Right renal cortex interstitium (tissue), 3 donors: ENCODE measurements around the gene CD248. TPM values are rescaled to one million over a fixed set of nuclear protein-coding genes. Genes with fewer than 3 reads are reported as not detected.

ENCODE experiments used
- DNase-seq, 3 donors: peaks; one replicate each; pipeline ENCODE4 v3.0.0-alpha.2; 2013; ENCODE audit warnings: low read depth in 3 of 3, low spot score in 2 of 3
- polyA plus RNA-seq, 3 donors: library from polyadenylated mRNA; unstranded; fragments of 120-200 nt; gene quantifications; one replicate each; pipeline ENCODE4 v1.2.1, GENCODE V29; 2013; ENCODE audit not compliant: insufficient read length in 3 of 3

Gene CD248
- polyA plus RNA-seq, 3 donors: 54.0 to 61.4 (median 56.2) TPM

GRCh38 chr11:66291706-66292542 is 24.9 kb downstream of the CD248 start, which contains the start of gene TMEM151A:
TSS of gene TMEM151A (plus strand) at chr11:66291894. CDS start at chr11:66292014, 120 bp downstream.
- DNase-seq: no peak

GRCh38 chr11:66291303-66291705 is 25.5 kb downstream of the CD248 start:
- no peak for DNase-seq

DNA sequence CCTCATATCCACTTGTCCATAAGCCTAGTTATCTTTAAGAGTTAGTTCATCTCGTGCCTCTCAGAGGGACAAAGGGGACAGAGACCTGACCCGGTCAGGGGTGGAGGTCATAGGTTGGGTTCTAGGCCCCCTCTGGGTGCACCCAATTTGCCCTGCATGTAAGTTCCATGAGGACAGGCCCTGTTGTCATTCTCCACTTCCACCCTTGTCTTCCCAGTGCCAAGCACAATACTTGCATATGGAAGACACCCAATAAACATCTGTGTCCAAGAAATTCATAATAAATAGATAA is 26.6 kb downstream of the CD248 start:
- no peak for DNase-seq

- peak; percentile 72 to 80 (median 73) for DNase-seq
Measured at GRCh38 chr11:66289548-66290329, 27.1 kb downstream of the CD248 start.

GRCh38 chr11:66288671-66289547 is 27.9 kb downstream of the CD248 start, which contains the start of gene YIF1A:
TSS of gene YIF1A (minus strand) at chr11:66289143. CDS start at chr11:66288985, 158 bp downstream.
- peak; percentile 92 to 98 (median 95) for DNase-seq

DNA sequence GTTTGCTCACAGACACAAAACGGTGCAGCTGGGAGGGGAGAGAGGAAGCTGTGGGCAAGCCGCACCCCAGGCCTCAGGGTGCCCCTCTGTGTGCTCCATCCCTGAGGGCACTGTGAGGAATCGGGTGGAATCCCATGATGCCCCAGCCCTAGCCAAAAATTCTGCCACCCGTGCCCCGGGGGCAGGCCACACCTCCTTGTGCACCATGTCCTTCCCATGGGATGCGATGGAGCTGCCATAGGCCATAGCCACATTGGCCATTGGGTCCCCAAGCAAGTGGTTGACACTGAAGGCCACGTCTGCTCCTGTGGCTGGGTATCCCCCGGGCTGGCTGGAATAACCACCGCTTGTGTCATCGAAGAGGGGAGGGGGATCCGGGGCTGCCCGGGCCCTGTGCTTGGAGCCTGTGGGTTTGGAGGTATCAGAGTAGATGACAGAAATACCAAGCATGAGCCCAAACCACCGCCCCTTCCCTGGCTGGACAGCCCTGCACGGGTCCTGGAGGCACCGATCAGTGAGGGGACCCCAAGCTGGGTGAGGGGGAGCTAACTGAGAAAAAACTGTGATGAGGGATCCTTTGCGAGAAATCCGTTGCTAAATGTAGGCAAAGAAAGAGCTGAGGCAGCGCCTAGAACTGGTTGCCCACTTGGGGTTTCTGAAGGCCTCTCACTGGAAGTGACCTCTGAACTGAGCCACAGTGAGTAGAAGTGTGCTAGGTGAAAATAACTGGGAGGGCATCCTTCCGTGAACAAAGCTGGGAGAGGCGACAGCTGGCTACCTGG is 28.8 kb downstream of the CD248 start:
- no peak for DNase-seq

GRCh38 chr11:66287211-66287888 is 29.5 kb downstream of the CD248 start:
- DNase-seq: no peak

DNA sequence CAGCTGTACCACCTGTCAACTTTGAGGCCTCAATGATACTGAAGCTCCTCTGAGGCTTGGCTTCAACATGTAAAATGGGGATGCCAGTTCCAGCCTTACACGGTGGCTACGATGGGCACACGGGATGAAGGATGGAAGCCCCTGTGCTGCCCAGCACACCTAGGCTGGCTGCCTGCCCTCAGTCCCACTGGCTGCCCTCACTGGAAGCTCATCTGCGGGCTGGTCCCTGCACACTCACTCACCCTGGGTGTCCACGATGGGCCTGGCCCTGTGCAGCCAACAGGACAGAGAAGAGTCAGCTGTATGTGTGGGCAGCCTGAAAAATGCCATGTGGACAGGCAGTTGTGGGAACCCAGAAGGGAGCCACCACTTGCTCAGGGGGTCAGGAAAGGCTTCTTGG is 30.1 kb downstream of the CD248 start:
- no peak for DNase-seq

DNA sequence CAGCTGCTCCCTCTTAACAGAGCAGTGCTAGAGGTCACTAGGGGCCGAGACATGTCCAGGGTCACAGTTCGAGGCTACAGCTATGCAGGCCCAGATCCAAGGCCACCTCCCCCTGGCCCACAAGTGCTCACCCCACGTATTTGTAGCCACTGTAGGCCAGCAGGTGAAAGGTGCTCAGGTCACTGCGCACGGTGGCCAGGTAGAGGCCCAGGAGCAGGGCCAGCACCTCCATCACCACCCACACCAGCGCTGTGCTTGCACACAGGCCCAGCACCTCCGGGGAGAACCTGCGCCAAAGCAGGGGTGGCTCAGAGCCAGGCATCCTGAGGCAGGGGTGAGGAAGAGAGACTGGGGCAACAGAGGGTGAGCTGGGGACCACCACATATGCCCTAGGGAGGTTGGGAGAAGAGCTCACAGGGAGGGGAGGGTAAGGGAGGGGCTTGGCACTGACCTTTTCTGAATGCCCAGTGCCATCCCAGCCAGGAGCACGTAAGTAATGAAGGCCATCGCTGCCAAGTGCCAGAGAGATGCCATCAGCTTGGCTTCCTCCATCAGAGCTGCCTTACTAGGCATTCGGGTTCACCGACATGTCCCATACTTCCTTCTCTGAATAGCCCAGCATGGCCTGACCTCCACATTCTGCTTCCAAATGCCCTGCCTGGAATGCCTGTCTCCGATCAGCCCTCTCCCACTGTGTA is 31.4 kb downstream of the CD248 start:
- DNase-seq: no peak

DNA sequence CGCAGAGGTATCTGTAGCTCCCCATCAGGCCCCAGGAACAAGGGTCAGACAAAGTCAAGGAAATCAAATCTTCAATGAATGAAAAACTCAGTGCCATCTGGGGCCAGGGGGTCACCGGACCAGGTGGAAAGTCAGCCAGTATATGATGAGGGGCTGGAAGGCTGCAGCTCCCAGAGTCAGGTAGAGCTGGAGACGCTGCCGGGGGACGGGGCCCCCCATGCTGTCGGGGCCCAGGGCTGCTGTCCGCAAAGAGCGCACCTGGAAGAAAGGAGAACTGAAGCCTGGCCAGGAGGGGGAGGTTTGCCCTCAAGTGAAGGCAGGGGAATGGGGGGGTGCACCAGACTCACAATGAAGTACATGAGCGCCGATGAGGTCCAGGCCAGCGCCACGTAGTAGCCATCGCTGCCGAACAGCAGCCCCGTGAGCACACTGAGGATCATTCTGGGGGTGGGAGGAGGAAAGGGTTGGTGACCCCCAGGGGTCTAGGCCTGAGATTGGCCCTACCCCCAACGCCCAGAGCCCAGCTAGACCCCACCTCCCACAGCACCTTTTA is 32.2 kb downstream of the CD248 start:
- DNase-seq: no peak

DNA sequence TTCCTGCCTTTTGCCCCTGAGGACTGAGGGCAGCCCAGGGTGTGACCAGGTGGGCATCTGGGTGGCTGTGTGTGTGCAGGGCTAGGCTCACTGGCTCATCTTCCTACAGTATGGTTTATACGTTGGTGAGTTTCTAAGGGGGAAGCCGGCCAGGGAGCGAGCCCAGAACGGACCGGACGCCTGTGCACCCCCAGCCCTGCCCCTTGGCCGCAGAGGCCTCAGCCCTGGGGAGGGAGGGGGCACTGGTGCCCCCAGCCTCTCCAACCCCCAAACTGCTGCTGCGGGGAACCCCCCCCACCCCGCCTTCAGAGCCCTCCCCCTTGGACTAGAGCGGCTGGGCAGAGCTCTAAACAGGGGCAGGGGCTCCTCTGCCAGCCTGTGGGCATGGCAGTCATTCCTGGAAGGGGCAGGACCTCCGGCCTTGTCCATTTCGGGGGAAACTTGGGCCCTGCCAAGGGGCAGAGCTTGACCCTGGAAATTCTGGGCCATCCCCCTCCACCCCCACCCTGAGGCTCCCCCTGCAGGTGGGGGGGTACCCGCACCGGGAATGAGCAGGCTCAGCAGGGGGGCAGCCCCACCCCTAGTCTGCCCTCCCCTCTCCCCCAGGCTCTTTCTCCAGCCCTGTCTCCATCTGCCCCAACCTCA is 33.3 kb downstream of the CD248 start:
- DNase-seq: no peak

DNA sequence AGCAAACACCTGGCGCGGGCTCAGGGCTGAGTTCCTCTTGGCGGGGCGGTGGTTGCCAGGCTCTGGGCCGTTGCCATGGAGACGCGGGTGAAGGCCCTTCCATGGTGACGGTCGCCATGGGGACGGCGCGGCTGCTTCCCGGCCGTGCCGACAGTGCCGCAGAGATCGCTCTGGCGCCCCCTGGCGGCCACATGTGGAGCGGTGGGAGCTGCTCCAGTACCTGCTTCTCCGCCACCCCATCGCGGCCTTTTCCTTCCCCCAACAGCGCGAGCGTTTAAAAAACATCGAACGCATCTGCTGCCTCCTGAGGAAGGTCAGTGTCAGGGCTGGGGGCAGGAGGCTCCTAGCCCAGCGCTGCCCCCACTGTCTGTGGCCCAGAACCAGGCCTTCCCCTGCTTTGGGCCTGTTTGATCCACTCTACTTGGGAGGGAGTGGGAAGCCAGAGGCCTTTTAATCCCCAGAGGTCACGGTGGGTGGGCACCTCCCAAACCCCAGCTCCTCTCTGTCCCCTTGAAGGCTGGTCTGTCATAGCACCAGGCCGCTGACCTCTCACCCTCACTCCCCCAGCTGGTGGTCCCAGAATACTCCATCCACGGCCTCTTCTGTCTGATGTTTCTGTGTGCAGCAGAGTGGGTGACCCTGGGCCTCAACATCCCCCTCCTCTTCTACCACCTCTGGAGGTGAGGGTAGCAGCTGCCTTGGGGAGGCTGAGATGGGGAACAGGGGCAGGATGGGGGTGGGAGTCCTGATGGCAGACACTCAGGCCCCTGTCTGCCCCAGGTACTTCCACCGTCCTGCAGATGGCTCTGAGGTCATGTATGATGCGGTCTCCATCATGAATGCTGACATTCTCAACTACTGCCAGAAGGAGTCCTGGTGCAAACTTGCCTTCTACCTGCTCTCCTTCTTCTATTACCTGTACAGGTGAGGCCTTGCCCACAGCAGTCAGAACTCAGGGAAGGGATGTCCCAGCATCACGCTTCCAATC is 34.1 kb downstream of the CD248 start:
- DNase-seq: peak; percentile 83 to 96 (median 90)

- DNase-seq: no peak
Measured at GRCh38 chr11:66281776-66282467, 34.9 kb downstream of the CD248 start.

- no peak for DNase-seq
Measured at GRCh38 chr11:66281001-66281400, 35.8 kb downstream of the CD248 start.

- no peak for DNase-seq
Measured at GRCh38 chr11:66280428-66280827, 36.4 kb downstream of the CD248 start.

DNA sequence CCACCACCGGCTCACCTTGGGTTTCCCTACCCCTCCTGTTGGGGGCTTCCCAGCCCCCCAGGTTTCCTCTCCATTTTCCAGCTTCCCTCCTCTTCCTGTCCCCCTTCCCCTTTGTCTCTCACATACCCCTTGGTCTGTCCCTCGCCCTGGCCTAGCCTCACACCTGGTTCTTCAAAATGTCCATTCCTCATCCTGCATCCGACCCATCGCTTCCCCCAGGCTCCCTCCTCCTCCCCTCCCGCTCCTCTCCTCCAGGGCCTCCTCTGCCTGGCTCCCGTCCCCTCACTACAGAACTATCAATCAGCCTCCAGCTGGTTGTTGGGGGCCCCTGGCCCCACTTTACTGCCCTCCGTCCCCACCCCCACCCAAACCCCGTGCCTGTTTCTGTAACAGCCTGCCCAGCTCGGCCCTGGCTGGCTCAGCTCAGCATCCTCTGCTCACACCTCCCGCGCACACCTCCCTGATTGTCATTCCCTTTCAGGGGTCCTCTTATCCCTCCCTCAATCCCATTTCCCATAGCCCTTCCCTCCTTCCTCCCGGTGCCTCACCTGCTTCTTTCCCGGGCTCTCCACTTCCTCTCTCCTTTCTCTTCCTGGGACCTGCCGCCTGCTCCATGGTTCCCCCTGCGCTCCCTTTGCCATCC is 37.6 kb downstream of the CD248 start:
- DNase-seq: no peak
